Colonic mucosa (tissue), 4 donors: ENCODE data around the gene MRPS26. TPM values are rescaled to one million over a fixed set of nuclear protein-coding genes. Genes with fewer than 3 reads are reported as not detected.
A peak's percentile ranks its signal among the peaks of the same experiment; 100 is the strongest.

Experiments
- DNase-seq: peaks from one replicate; pipeline ENCODE4 v3.0.0-alpha.2; 2020
- H3K27ac ChIP-seq: fragments of 200-600 bp; one replicate; pipeline ENCODE4 v1.8.0; 2021
- H3K27me3 ChIP-seq: fragments of 200-600 bp; one replicate; pipeline ENCODE4 v1.8.0; 2021
- H3K36me3 ChIP-seq: fragments of 200-600 bp; one replicate; pipeline ENCODE4 v1.8.0; 2021
- H3K4me1 ChIP-seq: fragments of 200-600 bp; one replicate; pipeline ENCODE4 v1.8.0; 2021; ENCODE audit warnings: mild to moderate bottlenecking
- H3K4me3 ChIP-seq: fragments of 200-600 bp; one replicate; pipeline ENCODE4 v1.8.0; 2021
- H3K9ac ChIP-seq, 2 donors: one replicate each; pipeline ENCODE4 v1.7.0; 2013; ENCODE audit warnings: control low read depth in 2 of 2, low read depth in 2 of 2, low read length in 2 of 2
- H3K9me3 ChIP-seq: fragments of 200-600 bp; one replicate; pipeline ENCODE4 v1.8.0; 2021
- intact Hi-C: fragments of 100-400 bp; cut with DNase I; formaldehyde crosslinking; loops from one replicate; pipeline ENCODE4 v1.14.1; 2022
- total RNA-seq, 2 donors: library from RNA; stranded (reverse); fragmentation: NEBNext Ultra II Directional in 1 of 2; extraction: Animal tissue kit (Norgen Biotek cat#: 25700) in 1 of 2; gene quantifications; one replicate each; pipeline ENCODE4 v1.2.1, GENCODE V29; 2021
- TF ChIP-seq, protein P1 (sequence below): fragments of 200-600 bp; IDR thresholded peaks from one replicate; pipeline ENCODE4 v1.8.0; 2022; ENCODE audit warnings: antibody characterized with exemption, mild to moderate bottlenecking
- donor health status: healthy.
- donor health status: DM: no; HTN: no; CAD: no.
- donor health status: DM: no; HTN: no; CAD: no.

The MRPS26 gene
- total RNA-seq, 2 donors from 2014 or later = 37.6 to 72.5 TPM

DNA sequence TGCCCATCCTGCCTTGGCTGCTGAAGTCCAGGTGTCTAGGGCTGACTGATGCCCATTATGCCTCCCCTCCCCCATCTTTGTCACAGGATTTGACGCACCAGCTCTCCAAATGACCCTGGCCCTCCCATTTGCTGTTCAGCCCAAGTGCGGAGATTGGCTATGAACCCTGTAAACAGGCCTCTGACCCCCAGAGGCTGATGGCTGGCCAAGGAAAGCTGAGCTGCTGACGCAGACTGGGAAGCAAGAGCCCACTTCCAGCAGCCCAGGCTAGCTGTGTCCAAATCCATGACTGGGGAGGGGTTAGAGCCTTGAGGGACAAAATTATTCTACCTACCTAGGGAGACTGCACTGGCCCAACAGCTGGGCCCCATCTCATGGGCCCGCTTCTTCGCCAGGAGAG, 3.2 kb upstream of the MRPS26 start:
- Histone ChIP-seq H3K27ac (no peak overlapping the region), H3K9me3 (no peaks in the 10 kb centered on the region), H3K4me3 (no peak overlapping the region), H3K9ac (no peak overlapping the region), H3K36me3 (no peaks in the 10 kb centered on the region), H3K27me3 (no peaks in the 10 kb centered on the region), H3K4me1 (peaks cover 6% of the 10 kb centered on the region)
- intact Hi-C loops = no loop called here
- TF ChIP-seq, protein P1, sequence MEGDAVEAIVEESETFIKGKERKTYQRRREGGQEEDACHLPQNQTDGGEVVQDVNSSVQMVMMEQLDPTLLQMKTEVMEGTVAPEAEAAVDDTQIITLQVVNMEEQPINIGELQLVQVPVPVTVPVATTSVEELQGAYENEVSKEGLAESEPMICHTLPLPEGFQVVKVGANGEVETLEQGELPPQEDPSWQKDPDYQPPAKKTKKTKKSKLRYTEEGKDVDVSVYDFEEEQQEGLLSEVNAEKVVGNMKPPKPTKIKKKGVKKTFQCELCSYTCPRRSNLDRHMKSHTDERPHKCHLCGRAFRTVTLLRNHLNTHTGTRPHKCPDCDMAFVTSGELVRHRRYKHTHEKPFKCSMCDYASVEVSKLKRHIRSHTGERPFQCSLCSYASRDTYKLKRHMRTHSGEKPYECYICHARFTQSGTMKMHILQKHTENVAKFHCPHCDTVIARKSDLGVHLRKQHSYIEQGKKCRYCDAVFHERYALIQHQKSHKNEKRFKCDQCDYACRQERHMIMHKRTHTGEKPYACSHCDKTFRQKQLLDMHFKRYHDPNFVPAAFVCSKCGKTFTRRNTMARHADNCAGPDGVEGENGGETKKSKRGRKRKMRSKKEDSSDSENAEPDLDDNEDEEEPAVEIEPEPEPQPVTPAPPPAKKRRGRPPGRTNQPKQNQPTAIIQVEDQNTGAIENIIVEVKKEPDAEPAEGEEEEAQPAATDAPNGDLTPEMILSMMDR = no peak
- no peak for DNase-seq

DNA sequence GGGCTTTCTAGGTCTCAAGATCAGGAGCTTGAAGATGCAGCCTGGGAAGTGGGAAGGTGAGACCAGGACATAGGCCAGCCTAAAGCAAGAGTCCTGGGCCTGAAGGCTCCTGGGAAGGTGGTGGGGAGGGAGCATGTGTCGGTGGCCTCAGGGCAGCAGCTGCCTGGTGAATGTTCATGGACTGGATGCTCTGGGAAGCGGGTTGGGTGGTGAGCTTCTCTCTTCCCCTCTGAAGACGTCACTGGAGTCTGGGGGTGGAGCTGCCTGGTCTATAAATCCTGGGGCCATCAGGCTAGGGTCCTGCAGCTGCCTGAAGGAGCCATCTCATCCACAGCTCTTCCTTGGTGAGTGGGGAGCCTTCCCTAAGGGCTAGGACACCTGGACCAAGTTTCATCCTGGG, 2.5 kb upstream of the MRPS26 start, which contains the start of gene GNRH2:
GNRH2 (plus strand) TSS at position 301 of the 400 bp plus-strand sequence. CDS start 793 bp downstream, outside the sequence.
- TF ChIP-seq, protein P1 = no peak
- no peaks in the 10 kb centered on the region for H3K27me3 ChIP-seq
- intact Hi-C loops = no loop called here
- peaks cover 6% of the 10 kb centered on the region for H3K36me3 ChIP-seq
- no peak within 1 kb of the TSS for H3K9ac ChIP-seq
- H3K4me3 ChIP-seq = no peak within 1 kb of the TSS
- H3K9me3 ChIP-seq = no peaks in the 10 kb centered on the region
- no peak for DNase-seq
- peaks cover 6% of the 10 kb centered on the region for H3K4me1 ChIP-seq
- H3K27ac ChIP-seq = no peak within 1 kb of the TSS

DNA sequence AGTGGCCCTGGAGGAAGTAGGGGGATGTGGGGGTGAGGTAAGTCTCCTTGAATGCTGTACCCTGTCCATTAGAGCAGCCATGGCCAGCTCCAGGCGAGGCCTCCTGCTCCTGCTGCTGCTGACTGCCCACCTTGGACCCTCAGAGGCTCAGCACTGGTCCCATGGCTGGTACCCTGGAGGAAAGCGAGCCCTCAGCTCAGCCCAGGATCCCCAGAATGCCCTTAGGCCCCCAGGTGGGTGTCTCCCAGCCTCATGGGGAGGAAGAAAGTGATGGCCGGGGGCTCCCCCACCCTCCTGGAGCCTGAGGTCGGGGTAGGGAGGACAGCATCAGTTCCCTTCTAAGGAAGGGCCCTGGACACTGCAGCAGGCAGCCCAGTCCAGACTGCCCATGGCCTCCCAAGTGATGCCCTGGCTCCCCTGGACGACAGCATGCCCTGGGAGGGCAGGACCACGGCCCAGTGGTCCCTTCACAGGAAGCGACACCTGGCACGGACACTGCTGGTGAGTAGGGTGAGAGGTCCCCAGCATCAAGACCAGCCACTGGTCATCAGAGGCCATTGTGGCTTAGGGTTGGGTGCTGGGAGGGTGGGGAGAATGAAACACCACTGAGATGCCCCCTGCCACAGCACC, 1.4 kb upstream of the MRPS26 start:
- Histone ChIP-seq H3K27me3 (no peaks in the 10 kb centered on the region), H3K27ac (no peak overlapping the region), H3K4me1 (peaks cover 6% of the 10 kb centered on the region), H3K4me3 (no peak overlapping the region), H3K9me3 (no peaks in the 10 kb centered on the region), H3K36me3 (peaks cover 10% of the 10 kb centered on the region), H3K9ac (no peak overlapping the region)
- TF ChIP-seq, protein P1 = no peak
- intact Hi-C loops = no loop called here
- DNase-seq = no peak

DNA sequence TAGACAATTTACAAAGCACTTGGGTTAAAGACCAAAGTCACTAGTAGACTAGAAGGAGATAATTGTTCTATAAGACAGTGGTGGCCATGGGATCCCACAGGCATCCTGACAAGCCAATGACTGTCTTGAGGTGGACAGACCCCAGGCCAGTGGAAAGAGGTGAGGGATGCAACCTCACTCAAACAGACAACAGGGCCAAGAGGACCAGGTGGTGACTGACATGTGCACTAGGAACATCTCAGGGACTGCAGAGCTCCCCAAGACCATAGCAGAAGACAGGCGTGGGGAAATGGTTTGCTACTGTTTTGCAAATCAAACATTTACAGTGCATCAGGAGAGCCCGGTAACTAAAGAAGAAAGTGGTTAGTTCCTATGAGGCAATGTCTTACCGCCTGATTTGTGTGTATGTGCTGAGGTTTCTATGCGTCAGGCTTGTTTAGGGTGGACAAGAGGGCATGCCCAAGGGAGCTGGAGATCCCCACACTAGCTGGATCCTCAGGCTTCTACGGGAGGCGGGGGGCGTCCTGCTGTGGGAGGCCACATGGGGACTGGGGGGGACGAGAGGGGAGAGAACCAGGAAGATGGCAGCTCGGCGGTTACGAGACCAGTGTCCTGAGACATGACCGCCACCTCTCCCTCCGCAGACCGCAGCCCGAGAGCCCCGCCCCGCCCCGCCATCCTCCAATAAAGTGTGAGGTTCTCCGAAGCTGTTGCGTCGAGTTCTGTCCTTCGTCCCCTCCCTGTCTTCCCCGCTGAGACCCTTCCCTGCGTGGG, 623 bp upstream of the MRPS26 start:
- Histone ChIP-seq H3K4me3 (peak overlapping the region; percentile 94), H3K27me3 (no peaks in the 10 kb centered on the region), H3K9ac (peak overlapping the region; percentile 76 to 83), H3K36me3 (peaks cover 10% of the 10 kb centered on the region), H3K9me3 (no peaks in the 10 kb centered on the region), H3K4me1 (peaks cover 6% of the 10 kb centered on the region), H3K27ac (peak overlapping the region; percentile 87)
- TF ChIP-seq, protein P1 = no peak
- intact Hi-C loops = no loop called here
- peak; percentile 89 for DNase-seq

DNA sequence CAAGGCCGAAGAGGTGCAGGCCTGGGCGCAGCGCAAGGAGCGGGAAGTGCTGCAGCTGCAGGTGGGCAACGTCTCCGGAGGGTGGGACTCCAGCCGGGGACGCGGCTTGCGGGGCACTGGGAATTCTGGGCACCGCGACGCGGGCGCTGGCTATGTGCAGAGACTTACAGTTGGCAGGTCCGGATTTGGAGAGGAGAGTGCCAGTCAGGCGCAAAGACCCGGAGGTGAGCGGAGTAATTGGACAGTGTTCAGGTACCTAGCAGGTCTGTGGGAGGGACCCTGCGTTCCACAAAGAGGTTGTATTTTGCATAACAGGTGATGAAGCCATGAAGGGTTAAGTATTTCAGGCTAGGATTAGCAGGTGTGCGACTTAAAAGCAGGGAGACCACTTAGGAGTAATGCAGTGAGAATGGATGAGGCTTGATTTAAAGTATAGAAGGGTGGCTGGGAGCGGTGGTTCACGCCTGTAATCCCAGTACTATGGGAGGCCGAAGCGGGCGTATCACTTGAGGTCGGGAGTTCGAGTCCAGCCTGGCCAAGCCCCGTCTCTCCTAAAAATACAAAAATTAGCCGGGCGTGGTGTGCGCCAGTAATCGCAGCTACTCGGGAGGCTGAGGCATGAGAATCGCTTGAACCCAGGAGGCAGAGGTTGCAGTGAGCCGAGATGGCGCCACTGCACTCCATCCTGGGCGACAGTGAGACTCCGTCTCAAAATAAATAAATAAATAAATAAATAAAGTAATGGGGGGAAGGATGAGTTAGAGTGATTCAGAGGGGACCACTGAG, 1.0 kb downstream of the MRPS26 start:
- DNase-seq = peak; percentile 61
- Histone ChIP-seq H3K4me1 (peaks cover 6% of the 10 kb centered on the region), H3K27me3 (no peaks in the 10 kb centered on the region), H3K27ac (peak overlapping the region; percentile 87), H3K9ac (peak overlapping the region; percentile 75 to 83), H3K4me3 (peak overlapping the region; percentile 94), H3K36me3 (peaks cover 10% of the 10 kb centered on the region), H3K9me3 (no peaks in the 10 kb centered on the region)
- intact Hi-C loops = no loop called here
- TF ChIP-seq, protein P1 = no peak
